Endothelial cell (in vitro differentiated cells): ENCODE measurements around the gene CBX7. TPM values are rescaled to one million over a fixed set of nuclear protein-coding genes. Genes with fewer than 3 reads are reported as not detected.

Source experiments
- DNase-seq: peaks from one replicate; pipeline ENCODE4 v3.0.0; 2021; ENCODE audit warnings: low spot score
- H3K27ac Mint-ChIP-seq: one replicate; pipeline ENCODE4 v1.8.0; 2021; ENCODE audit warnings: mixed read lengths, inconsistent platforms; ENCODE audit not compliant: unreplicated experiment
- H3K27me3 Mint-ChIP-seq: one replicate; pipeline ENCODE4 v1.8.0; 2021; ENCODE audit warnings: mild to moderate bottlenecking, moderate library complexity, mixed read lengths, inconsistent platforms; ENCODE audit not compliant: unreplicated experiment
- H3K36me3 Mint-ChIP-seq: one replicate; pipeline ENCODE4 v1.8.0; 2021; ENCODE audit warnings: mild to moderate bottlenecking, low read depth, mixed read lengths, inconsistent platforms; ENCODE audit not compliant: unreplicated experiment
- H3K4me1 Mint-ChIP-seq: one replicate; pipeline ENCODE4 v1.8.0; 2021; ENCODE audit warnings: mild to moderate bottlenecking, mixed read lengths, inconsistent platforms; ENCODE audit not compliant: unreplicated experiment
- H3K4me3 Mint-ChIP-seq: one replicate; pipeline ENCODE4 v1.8.0; 2021; ENCODE audit warnings: mild to moderate bottlenecking, mixed read lengths, inconsistent platforms; ENCODE audit not compliant: unreplicated experiment
- H3K9me3 Mint-ChIP-seq: one replicate; pipeline ENCODE4 v1.8.0; 2021; ENCODE audit warnings: mixed read lengths, inconsistent platforms; ENCODE audit not compliant: unreplicated experiment
- total RNA-seq: library from RNA; stranded (reverse); fragmentation: NEBNext Ultra II Directional; extraction: Animal tissue kit (Norgen Biotek cat#: 25700); gene quantifications from one replicate; pipeline ENCODE4 v1.2.1, GENCODE V29; 2021; ENCODE audit not compliant: unreplicated experiment
- TF ChIP-seq, protein P1 (sequence below): fragments of 200-600 bp; sonication (generic); IDR thresholded peaks from one replicate; pipeline ENCODE4 v1.5.0; 2021; ENCODE audit warnings: antibody characterized with exemption; ENCODE audit not compliant: unreplicated experiment

The CBX7 gene
- total RNA-seq, 1 donor from 2014 or later, result 3.5 TPM

DNA sequence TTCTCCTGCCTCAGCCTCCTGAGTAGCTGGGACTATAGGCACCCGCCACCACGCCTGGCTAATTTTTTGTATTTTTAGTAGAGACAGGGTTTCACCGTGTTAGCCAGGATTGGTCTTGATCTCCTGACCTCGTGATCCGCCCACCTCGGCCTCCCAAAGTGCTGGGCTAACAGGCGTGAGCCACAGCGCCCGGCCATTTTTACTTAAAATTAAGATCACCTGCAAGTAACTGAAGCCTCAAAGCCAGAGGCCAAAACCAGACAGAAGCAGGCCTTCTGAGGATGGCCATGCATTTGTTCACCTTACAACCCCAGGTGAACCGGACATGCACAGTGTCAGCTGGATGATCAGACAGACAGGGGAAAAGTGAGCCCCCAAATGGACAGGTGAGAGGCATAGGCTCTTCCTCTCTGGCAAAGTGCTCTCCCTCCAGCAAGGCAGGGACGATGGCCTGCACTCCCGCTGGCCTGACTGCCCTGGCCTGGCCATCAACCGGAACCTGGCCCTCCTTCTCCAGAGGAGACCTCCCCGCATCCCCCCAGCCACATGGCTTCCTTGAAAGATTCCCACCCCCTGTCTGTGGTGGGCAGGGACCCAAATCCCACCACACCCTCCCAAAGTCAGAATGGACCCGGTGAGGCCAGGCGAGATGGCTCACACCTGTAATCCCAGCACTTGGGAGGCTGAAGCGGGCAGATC is 29.6 kb downstream of the CBX7 start:
- H3K27me3 Mint-ChIP-seq, result peaks cover 2% of the 10 kb centered on the region
- H3K9me3 Mint-ChIP-seq, result no peaks in the 10 kb centered on the region
- TF ChIP-seq, protein P1, sequence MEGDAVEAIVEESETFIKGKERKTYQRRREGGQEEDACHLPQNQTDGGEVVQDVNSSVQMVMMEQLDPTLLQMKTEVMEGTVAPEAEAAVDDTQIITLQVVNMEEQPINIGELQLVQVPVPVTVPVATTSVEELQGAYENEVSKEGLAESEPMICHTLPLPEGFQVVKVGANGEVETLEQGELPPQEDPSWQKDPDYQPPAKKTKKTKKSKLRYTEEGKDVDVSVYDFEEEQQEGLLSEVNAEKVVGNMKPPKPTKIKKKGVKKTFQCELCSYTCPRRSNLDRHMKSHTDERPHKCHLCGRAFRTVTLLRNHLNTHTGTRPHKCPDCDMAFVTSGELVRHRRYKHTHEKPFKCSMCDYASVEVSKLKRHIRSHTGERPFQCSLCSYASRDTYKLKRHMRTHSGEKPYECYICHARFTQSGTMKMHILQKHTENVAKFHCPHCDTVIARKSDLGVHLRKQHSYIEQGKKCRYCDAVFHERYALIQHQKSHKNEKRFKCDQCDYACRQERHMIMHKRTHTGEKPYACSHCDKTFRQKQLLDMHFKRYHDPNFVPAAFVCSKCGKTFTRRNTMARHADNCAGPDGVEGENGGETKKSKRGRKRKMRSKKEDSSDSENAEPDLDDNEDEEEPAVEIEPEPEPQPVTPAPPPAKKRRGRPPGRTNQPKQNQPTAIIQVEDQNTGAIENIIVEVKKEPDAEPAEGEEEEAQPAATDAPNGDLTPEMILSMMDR, result no peak
- no peaks in the 10 kb centered on the region for H3K36me3 Mint-ChIP-seq
- H3K4me1 Mint-ChIP-seq, result peaks cover 3% of the 10 kb centered on the region
- H3K27ac Mint-ChIP-seq, result no peak overlapping the region
- H3K4me3 Mint-ChIP-seq, result no peak overlapping the region
- DNase-seq, result no peak

DNA sequence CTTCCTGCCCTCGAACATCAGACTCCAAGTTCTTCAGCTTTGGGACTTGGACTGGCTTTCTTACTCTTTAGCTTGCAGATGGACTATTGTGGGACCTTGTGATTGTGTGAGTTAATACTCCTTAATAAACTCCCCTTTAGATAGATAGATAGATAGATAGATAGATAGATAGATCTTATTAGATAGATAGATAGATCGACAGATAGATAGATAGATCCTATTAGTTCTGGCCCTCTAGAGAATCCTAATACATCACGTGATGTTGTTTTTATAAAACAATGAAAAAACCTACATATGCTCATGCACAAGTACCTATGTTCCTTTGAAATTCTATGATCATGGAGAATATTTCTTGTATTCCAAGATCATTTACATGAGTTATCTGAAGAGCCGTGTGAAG is 31.5 kb downstream of the CBX7 start:
- TF ChIP-seq, protein P1, result no peak
- no peak overlapping the region for H3K27ac Mint-ChIP-seq
- H3K4me1 Mint-ChIP-seq, result peaks cover 6% of the 10 kb centered on the region
- H3K4me3 Mint-ChIP-seq, result no peak overlapping the region
- peaks cover 2% of the 10 kb centered on the region for H3K27me3 Mint-ChIP-seq
- no peaks in the 10 kb centered on the region for H3K9me3 Mint-ChIP-seq
- no peaks in the 10 kb centered on the region for H3K36me3 Mint-ChIP-seq
- DNase-seq, result no peak

DNA sequence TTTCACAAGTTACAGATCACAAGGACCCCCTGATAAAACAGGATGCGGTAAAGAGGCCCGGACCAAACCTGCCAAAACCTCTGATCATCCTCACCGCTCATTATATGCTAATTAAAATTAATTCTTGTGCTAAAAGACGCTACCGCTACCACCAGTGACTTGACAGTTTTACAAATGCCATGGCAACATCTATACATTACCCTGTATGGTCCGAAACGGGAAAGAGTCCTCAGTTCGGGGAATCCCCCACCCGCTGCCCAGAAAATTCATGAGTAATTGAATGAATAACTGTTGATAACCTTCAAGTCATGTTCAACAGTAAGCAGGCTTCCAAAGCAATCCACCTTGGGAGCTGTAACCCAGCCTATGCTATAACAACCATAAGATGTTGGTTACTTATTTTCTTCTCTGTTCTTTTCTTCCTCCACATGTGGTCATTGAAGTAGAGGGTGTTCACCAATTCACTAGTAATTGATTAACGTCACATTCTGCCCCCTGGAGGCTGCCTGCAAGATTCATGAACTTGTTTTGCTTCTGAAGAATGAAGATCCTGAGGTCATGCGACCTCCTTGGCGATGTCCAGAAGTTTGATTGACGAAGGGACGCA is 34.8 kb downstream of the CBX7 start:
- peak; percentile 71 for DNase-seq
- Mint-ChIP-seq H3K27me3 (no peaks in the 10 kb centered on the region), H3K36me3 (no peaks in the 10 kb centered on the region), H3K9me3 (no peaks in the 10 kb centered on the region), H3K27ac (no peak overlapping the region), H3K4me3 (no peak overlapping the region), H3K4me1 (peaks cover 11% of the 10 kb centered on the region)
- TF ChIP-seq, protein P1, result peak; percentile 48

DNA sequence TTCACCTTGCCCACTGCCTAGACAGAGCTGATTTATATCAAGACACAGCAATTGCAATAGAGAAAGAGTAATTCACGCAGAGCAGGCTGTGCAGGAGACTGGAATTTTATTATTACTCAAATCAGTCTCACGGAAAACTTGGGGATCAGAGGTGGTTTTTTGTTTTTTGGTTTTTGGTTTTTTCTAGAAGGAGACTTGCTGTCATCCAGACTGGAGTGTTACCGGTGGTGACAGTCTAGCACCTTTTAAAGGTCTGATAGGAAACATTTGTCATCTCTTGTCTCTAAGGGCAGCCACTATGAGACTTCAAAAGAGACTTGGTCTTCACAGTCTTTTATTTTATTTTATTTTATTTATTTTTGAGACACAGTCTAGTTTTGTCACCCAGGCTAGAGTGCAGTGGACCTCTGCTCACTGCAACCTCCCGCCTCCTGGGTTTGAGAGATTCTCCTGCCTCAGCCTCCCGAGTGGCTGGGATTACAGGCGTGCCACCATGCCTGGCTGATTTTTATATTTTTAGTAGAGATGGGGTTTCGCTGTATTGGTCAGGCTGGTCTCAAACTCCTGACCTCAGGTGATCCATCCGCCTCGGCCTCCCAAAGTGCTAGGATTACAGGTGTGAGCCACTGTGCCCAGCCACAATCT is 36.4 kb downstream of the CBX7 start:
- Mint-ChIP-seq H3K9me3 (no peaks in the 10 kb centered on the region), H3K4me3 (no peak overlapping the region), H3K27me3 (no peaks in the 10 kb centered on the region), H3K4me1 (peaks cover 16% of the 10 kb centered on the region), H3K27ac (no peak overlapping the region), H3K36me3 (no peaks in the 10 kb centered on the region)
- TF ChIP-seq, protein P1, result no peak
- DNase-seq, result no peak

DNA sequence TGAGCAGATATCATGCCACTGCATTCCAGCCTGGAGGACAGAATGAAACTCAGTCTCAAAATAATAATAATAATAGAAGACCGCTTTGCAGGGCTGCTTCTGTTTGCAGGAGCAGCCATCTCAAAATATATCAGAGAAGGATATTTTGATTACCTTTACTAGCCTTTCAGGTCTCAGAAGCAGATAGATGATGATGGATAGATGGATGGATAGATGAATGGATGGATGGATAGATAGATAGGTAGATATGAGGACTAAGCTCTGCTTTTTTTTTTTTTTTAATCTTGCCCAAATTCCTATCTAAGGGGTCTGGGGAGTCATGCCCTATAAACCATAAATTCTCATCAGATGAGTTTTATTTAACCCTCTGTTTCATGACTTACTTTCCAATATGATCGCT is 36.9 kb downstream of the CBX7 start:
- Mint-ChIP-seq H3K36me3 (no peaks in the 10 kb centered on the region), H3K27me3 (peaks cover 2% of the 10 kb centered on the region), H3K27ac (no peak overlapping the region), H3K4me3 (no peak overlapping the region), H3K9me3 (no peaks in the 10 kb centered on the region), H3K4me1 (peaks cover 20% of the 10 kb centered on the region)
- DNase-seq, result no peak
- TF ChIP-seq, protein P1, result no peak
